GM12878 (cell line): ENCODE data around the gene SCTR.

Experiments
- CHD4 ChIP-seq: fragments of 200-600 bp; sonication (generic); IDR thresholded peaks from 2 replicates; pipeline ENCODE4 v1.6.1; 2016; ENCODE audit warnings: mild to moderate bottlenecking
- CTCF ChIP-seq, 3 experiments: IDR thresholded peaks in 2 of 3; conservative IDR thresholded peaks in 1 of 3; 2 replicates each; pipeline ENCODE4 v1.5.1; 2011; ENCODE audit warnings: low read depth in 3 of 3, low read length in 3 of 3, mild to moderate bottlenecking in 3 of 3, control low read depth in 2 of 3, moderate library complexity in 2 of 3, inconsistent platforms in 1 of 3, mixed read lengths in 1 of 3; ENCODE audit not compliant: control insufficient read depth in 2 of 3, insufficient read depth in 1 of 3; ENCODE audit errors: extremely low read depth in 1 of 3
- E2F4 ChIP-seq: IDR thresholded peaks from 2 replicates; pipeline ENCODE4 v1.6.1; 2012; ENCODE audit warnings: low read depth, low read length, improper control_type of control experiment
- EP300 ChIP-seq, 2 experiments: fragments of 150-350 bp in 1 of 2; IDR thresholded peaks; 2 replicates each; pipeline ENCODE4 v1.6.1; 2011 to 2012; ENCODE audit warnings: low read depth in 2 of 2, low read length in 2 of 2, borderline replicate concordance in 1 of 2, improper control_type of control experiment in 1 of 2, inconsistent platforms in 1 of 2; ENCODE audit not compliant: control insufficient read depth in 1 of 2
- ETV6 ChIP-seq, 2 experiments: fragments of 450-650 bp in 1 of 2; IDR thresholded peaks in 1 of 2; conservative IDR thresholded peaks in 1 of 2; 2 replicates each; pipeline ENCODE4 v1.6.1; 2014; ENCODE audit warnings: antibody characterized with exemption in 1 of 2, borderline replicate concordance in 1 of 2, low read depth in 1 of 2, mild to moderate bottlenecking in 1 of 2, moderate library complexity in 1 of 2
- EZH2 ChIP-seq: IDR thresholded peaks from 2 replicates; pipeline ENCODE4 v1.6.1; 2012; ENCODE audit warnings: low read depth, mild to moderate bottlenecking, control low read depth, inconsistent platforms, low read length, borderline replicate concordance; ENCODE audit not compliant: control insufficient read depth
- HDAC2 ChIP-seq: fragments of 200-600 bp; sonication (generic); IDR thresholded peaks from 2 replicates; pipeline ENCODE4 v1.6.1; 2017
- HSF1 ChIP-seq: fragments of 150-350 bp; IDR thresholded peaks from 2 replicates; pipeline ENCODE4 v1.6.1; 2014; ENCODE audit warnings: mild to moderate bottlenecking, low read depth, low read length
- PML ChIP-seq: IDR thresholded peaks from 2 replicates; pipeline ENCODE4 v1.6.1; 2012; ENCODE audit warnings: low read length, inconsistent platforms
- POLR2A ChIP-seq: IDR thresholded peaks from 2 replicates; pipeline ENCODE4 v1.6.1; 2011; ENCODE audit warnings: low read depth, mild to moderate bottlenecking, low read length
- RCOR1 ChIP-seq: conservative IDR thresholded peaks from 2 replicates; pipeline ENCODE4 v1.6.1; 2012; ENCODE audit warnings: low read depth, low read length, improper control_type of control experiment
- TAF1 ChIP-seq: IDR thresholded peaks from 2 replicates; pipeline ENCODE4 v1.6.1; 2011; ENCODE audit warnings: mild to moderate bottlenecking, low read depth, low read length, borderline replicate concordance
- YY1 ChIP-seq: IDR thresholded peaks from 2 replicates; pipeline ENCODE4 v1.6.1; 2011; ENCODE audit warnings: low read depth, mild to moderate bottlenecking, low read length

- TF ChIP-seq HSF1 (no peak), HDAC2 (no peak), EP300 (IDR thresholded peaks at IDR 0.05; ENCODE audit: borderline replicate concordance in 1 of 2, control insufficient read depth in 1 of 2, low read depth in 2 of 2, low read length in 2 of 2) (no peak), EZH2 (no peak), YY1 (no peak), E2F4 (no peak), POLR2A (no peak), CTCF (IDR thresholded peaks at IDR 0.05 in 2 of 3, conservative IDR thresholded peaks at IDR 0.05 in 1 of 3; ENCODE audit: control insufficient read depth in 2 of 3, extremely low read depth in 1 of 3, insufficient read depth in 1 of 3, low read depth in 3 of 3, low read length in 3 of 3) (no peak), RCOR1 (no peak), ETV6 (conservative IDR thresholded peaks at IDR 0.05 in 1 of 2, IDR thresholded peaks at IDR 0.05 in 1 of 2; ENCODE audit: borderline replicate concordance in 1 of 2, low read depth in 1 of 2) (no peak), PML (no peak), TAF1 (no peak), CHD4 (no peak)
Measured at GRCh38 chr2:119423108-119423444, 101.2 kb downstream of the SCTR start.
